Nucleus accumbens (tissue), 56 donors: Measurements from ENCODE around the gene ELF1.
A peak's percentile ranks its signal among the peaks of the same experiment; 100 is the strongest.
"Not testable (repeated sequence)": the region's sequence is repeated elsewhere in the genome, so short reads cannot be mapped to it uniquely, and the experiment has no call there.

Source experiments
- DNase-seq, 56 donors: peaks; one replicate each; lab custom pipeline; 2025; lab: John Stamatoyannopoulos, UW

ELF1 gene

GRCh38 chr13:41048640-41049039, 29.5 kb upstream of the ELF1 start:
- no peak for DNase-seq

- DNase-seq = not testable (repeated sequence)
These were observed 23.3 kb upstream of the ELF1 start for GRCh38 chr13:41042419-41042818.

GRCh38 chr13:41040584-41041334, 21.6 kb upstream of the ELF1 start:
- no peak for DNase-seq

- DNase-seq = no peak
These were observed 20.6 kb upstream of the ELF1 start for GRCh38 chr13:41039746-41040145.

- not testable (repeated sequence) for DNase-seq
These were observed 17.4 kb upstream of the ELF1 start for GRCh38 chr13:41036557-41036956.

GRCh38 chr13:41034881-41035280, 15.8 kb upstream of the ELF1 start:
- no peak for DNase-seq

- no peak for DNase-seq
These were observed 15.3 kb upstream of the ELF1 start for GRCh38 chr13:41034382-41034781.

- no peak for DNase-seq
These were observed 13.7 kb upstream of the ELF1 start for GRCh38 chr13:41032691-41033376.

GRCh38 chr13:41029629-41030028, 10.5 kb upstream of the ELF1 start:
- no peak for DNase-seq

GRCh38 chr13:41028051-41028450, 8.9 kb upstream of the ELF1 start:
- no peak for DNase-seq

- DNase-seq = no peak
These were observed 7.7 kb upstream of the ELF1 start for GRCh38 chr13:41026788-41027187.

- DNase-seq = no peak
These were observed 6.4 kb upstream of the ELF1 start for GRCh38 chr13:41025518-41025917.

GRCh38 chr13:41019578-41020347, 647 bp upstream of the ELF1 start:
- DNase-seq = peak in 3 of 56 donors; percentile 2 to 8 (median 2)

- no peak for DNase-seq
These were observed 541 bp downstream of the ELF1 start for GRCh38 chr13:41018602-41018948.

GRCh38 chr13:41017817-41018601, 1.1 kb downstream of the ELF1 start:
- no peak for DNase-seq

- DNase-seq = peak in 7 of 56 donors; percentile 6 to 21 (median 12)
These were observed 2.0 kb downstream of the ELF1 start for GRCh38 chr13:41017159-41017558.

GRCh38 chr13:41015920-41016319, 3.2 kb downstream of the ELF1 start:
- DNase-seq = no peak

GRCh38 chr13:41013835-41014234, 5.3 kb downstream of the ELF1 start:
- no peak for DNase-seq

- no peak for DNase-seq
These were observed 6.6 kb downstream of the ELF1 start for GRCh38 chr13:41012536-41012935.

- no peak for DNase-seq
These were observed 7.6 kb downstream of the ELF1 start for GRCh38 chr13:41011382-41011956.
